SK-N-SH (cell line): ENCODE results near the gene METAP1. TPM values are rescaled to one million over a fixed set of nuclear protein-coding genes. Genes with fewer than 3 reads are reported as not detected.

Experiments used
- CTCF ChIA-PET: fragments of 300-600, 350-600 bp; formaldehyde crosslinking; extraction: SDS; loops from one replicate; lab custom pipeline; 2021; lab: Yijun Ruan, JAX
- POLR2A ChIA-PET: fragments of 350-600 bp; sonication (Branson Sonifier 250); formaldehyde crosslinking; extraction: SDS; loops from one replicate; lab custom pipeline; 2020; ENCODE audit warnings: antibody characterized with exemption, inconsistent platforms; lab: Yijun Ruan, JAX
- DNase-seq: peaks from one replicate; pipeline ENCODE4 v3.0.0; 2012
- H2AFZ ChIP-seq: fragments of 200-600 bp; sonication (generic); 2 replicates; pipeline ENCODE4 v1.8.1; 2016; ENCODE audit warnings: antibody characterized with exemption, mild to moderate bottlenecking, low read depth
- H3F3A ChIP-seq: fragments of 200-600 bp; sonication (generic); replicated peaks from 2 replicates; pipeline ENCODE3; 2016; ENCODE audit warnings: antibody characterized with exemption, mild to moderate bottlenecking; ENCODE audit not compliant: insufficient read depth
- H3K27ac ChIP-seq, 2 experiments: fragments of 200-500 bp in 1 of 2; fragments of 200-600 bp in 1 of 2; sonication (Bioruptor generic) in 1 of 2; sonication (generic), shearing (Covaris generic) in 1 of 2; 2 replicates each; pipeline versions ENCODE4 v1.5.1 to v1.6.1; 2014 to 2016; ENCODE audit warnings: low read depth in 2 of 2, inconsistent platforms in 1 of 2, low read length in 1 of 2, mild to moderate bottlenecking in 1 of 2, mixed read lengths in 1 of 2
- H3K27me3 ChIP-seq: fragments of 200-600 bp; sonication (generic), shearing (Covaris generic); 2 replicates; pipeline ENCODE4 v1.6.1; 2016; ENCODE audit warnings: mixed run types; ENCODE audit not compliant: insufficient read depth
- H3K36me3 ChIP-seq, 2 experiments: fragments of 200-500 bp in 1 of 2; fragments of 200-600 bp in 1 of 2; sonication (Bioruptor generic) in 1 of 2; sonication (generic) in 1 of 2; replicated peaks in 1 of 2; 2 replicates each; pipeline versions ENCODE3 to v1.5.1; 2014 to 2016; ENCODE audit warnings: low read length in 1 of 2, mild to moderate bottlenecking in 1 of 2; ENCODE audit not compliant: insufficient read depth in 2 of 2, control insufficient read depth in 1 of 2
- H3K4me1 ChIP-seq, 2 experiments: fragments of 200-500 bp in 1 of 2; fragments of 200-600 bp in 1 of 2; sonication (Bioruptor generic) in 1 of 2; sonication (generic), shearing (Covaris generic) in 1 of 2; 2 replicates each; pipeline versions ENCODE4 v1.5.1 to v1.6.1; 2014 to 2016; ENCODE audit warnings: low read depth in 1 of 2, low read length in 1 of 2, mixed run types in 1 of 2; ENCODE audit not compliant: insufficient read depth in 2 of 2, control insufficient read depth in 1 of 2
- H3K4me2 ChIP-seq: fragments of 200-600 bp; sonication (generic), shearing (Covaris generic); 2 replicates; pipeline ENCODE4 v1.6.1; 2017; ENCODE audit warnings: mixed run types
- H3K4me3 ChIP-seq, 2 experiments: fragments of 200-500 bp in 1 of 2; fragments of 200-600 bp in 1 of 2; sonication (Bioruptor generic) in 1 of 2; sonication (generic), shearing (Covaris generic) in 1 of 2; 2 replicates each; pipeline versions ENCODE4 v1.5.1 to v1.8.1; 2014 to 2016; ENCODE audit warnings: low read depth in 2 of 2, inconsistent platforms in 1 of 2, low read length in 1 of 2, mild to moderate bottlenecking in 1 of 2, mixed read lengths in 1 of 2, moderate library complexity in 1 of 2
- H3K79me2 ChIP-seq: fragments of 200-600 bp; sonication (generic); 2 replicates; pipeline ENCODE4 v1.8.1; 2017; ENCODE audit warnings: mild to moderate bottlenecking; ENCODE audit not compliant: insufficient read depth
- H3K9ac ChIP-seq: fragments of 200-600 bp; sonication (generic); 2 replicates; pipeline ENCODE4 v1.6.1; 2017; ENCODE audit warnings: mixed run types
- H3K9me2 ChIP-seq: fragments of 200-600 bp; sonication (generic); 2 replicates; pipeline ENCODE4 v1.6.1; 2017; ENCODE audit warnings: mixed run types
- H3K9me3 ChIP-seq: fragments of 200-600 bp; sonication (generic); 2 replicates; pipeline ENCODE4 v1.6.1; 2017; ENCODE audit warnings: mixed run types, mild to moderate bottlenecking, moderate library complexity
- H4K20me1 ChIP-seq: fragments of 200-600 bp; sonication (generic); 2 replicates; pipeline ENCODE4 v1.6.1; 2017; ENCODE audit warnings: mild to moderate bottlenecking, mixed run types; ENCODE audit not compliant: insufficient read depth
- CHD2 ChIP-seq: fragments of 150-350 bp; IDR thresholded peaks from 2 replicates; pipeline ENCODE4 v1.6.1; 2018; ENCODE audit warnings: low read length; ENCODE audit not compliant: partially characterized antibody
- ELF1 ChIP-seq: IDR thresholded peaks from 2 replicates; pipeline ENCODE4 v1.4.0; 2012
- FOXJ3 ChIP-seq: sonication (generic); formaldehyde crosslinking; IDR thresholded peaks from 2 replicates; pipeline ENCODE4 v1.5.1; 2020; ENCODE audit warnings: mild to moderate bottlenecking, missing genetic modification reagents
- GABPA ChIP-seq: IDR thresholded peaks from 2 replicates; pipeline ENCODE4 v1.4.0; 2012; ENCODE audit warnings: low read depth, mild to moderate bottlenecking
- IRF3 ChIP-seq: fragments of 150-350 bp; IDR thresholded peaks from 2 replicates; pipeline ENCODE4 v1.6.1; 2016; ENCODE audit warnings: mild to moderate bottlenecking, low read depth, low read length
- MEF2A ChIP-seq: IDR thresholded peaks from 2 replicates; pipeline ENCODE4 v1.4.0; 2012; ENCODE audit warnings: low read depth, borderline replicate concordance
- MXI1 ChIP-seq: IDR thresholded peaks from 2 replicates; pipeline ENCODE4 v1.6.1; 2012; ENCODE audit warnings: mild to moderate bottlenecking, low read depth, low read length, improper control_type of control experiment
- PBX3 ChIP-seq: IDR thresholded peaks from 2 replicates; pipeline ENCODE4; 2012
- RCOR1 ChIP-seq: fragments of 150-350 bp; IDR thresholded peaks from 2 replicates; pipeline ENCODE4 v1.6.1; 2017; ENCODE audit warnings: antibody characterized with exemption, low read length
- REST ChIP-seq: IDR thresholded peaks from 2 replicates; pipeline ENCODE4 v1.6.1; 2012; ENCODE audit warnings: mild to moderate bottlenecking, low read depth, low read length, moderate library complexity
- RFX5 ChIP-seq: IDR thresholded peaks from 2 replicates; pipeline ENCODE4 v1.6.1; 2012; ENCODE audit warnings: mild to moderate bottlenecking, improper control_type of control experiment, low read length
- SIN3A ChIP-seq: IDR thresholded peaks from 2 replicates; pipeline ENCODE4 v1.6.1; 2012; ENCODE audit warnings: low read depth, mild to moderate bottlenecking, low read length, moderate library complexity, borderline replicate concordance
- YY1 ChIP-seq: IDR thresholded peaks from 2 replicates; pipeline ENCODE4 v1.4.0; 2012; ENCODE audit warnings: low read depth, mild to moderate bottlenecking
- WGBS: methylation state at CpG from one replicate; pipeline ENCODE4 v1.1.6; 2017; ENCODE audit warnings: low lambda C conversion rate; 5-methylcytosine and 5-hydroxymethylcytosine counted together
- polyA plus RNA-seq, 3 experiments: library from polyadenylated mRNA; depleted of rRNA; stranded (reverse); fragments of >200 nt; gene quantifications; 2 replicates each; pipeline ENCODE4 v1.2.3, GENCODE V29; 2012

Gene METAP1
- polyA plus RNA-seq, 1 of the 3 experiments (the other 2 are of a cell fraction) = 41.0 TPM

GRCh38 chr4:99059550-99059949 is 64.0 kb downstream of the METAP1 start:
- ChIA-PET CTCF (interaction anchor here (1.0 to 4.2 kb wide), 3 partner anchors 64 to 592 kb away, joined by 4 to 26 read pairs (median 5); partner anchors contain the start of gene METAP1), POLR2A (no interaction called here)
- H3K79me2 ChIP-seq = peaks cover 10% of the 10 kb centered on the region; the same call in 1 of the 2 replicates
- H3K27me3 ChIP-seq = no peaks in the 10 kb centered on the region
- H3K9me2 ChIP-seq = no peaks in the 10 kb centered on the region
- peak overlapping the region in 1 of 2 experiments; percentile 24; a peak in 2 of 4 replicates for H3K4me3 ChIP-seq
- H3K4me1 ChIP-seq = peaks cover 2 to 8% of the 10 kb centered on the region in 2 experiments; a peak in 2 of 4 replicates
- H2AFZ ChIP-seq = no peak overlapping the region
- H3K9me3 ChIP-seq = no peaks in the 10 kb centered on the region
- peaks cover 42% of the 10 kb centered on the region in 2 experiments for H3K36me3 ChIP-seq
- H3F3A ChIP-seq = peaks cover 38% of the 10 kb centered on the region
- peak overlapping the region; percentile 40; the same call in 1 of the 2 replicates for H3K9ac ChIP-seq
- peak overlapping the region; percentile 77 to 89; a peak in 3 of 4 replicates for H3K27ac ChIP-seq
- WGBS = 100% methylated on average over 1 of the region's 1 CpG
- peak overlapping the region; percentile 57 for H3K4me2 ChIP-seq
- no peak for DNase-seq
- TF ChIP-seq MXI1 = no peak
- TF ChIP-seq FOXJ3 (CRISPR knock-in tag) = no peak
- TF ChIP-seq IRF3 = no peak
- TF ChIP-seq SIN3A = no peak
- TF ChIP-seq ELF1 = no peak
- no peak for TF ChIP-seq RFX5
- no peak for TF ChIP-seq REST
- TF ChIP-seq PBX3 = no peak
- no peak for TF ChIP-seq CHD2
- TF ChIP-seq GABPA = no peak
- no peak for TF ChIP-seq RCOR1
- no peak for TF ChIP-seq MEF2A
- no peak for TF ChIP-seq YY1
- H4K20me1 ChIP-seq = no peaks in the 10 kb centered on the region
